HepG2 (cell line): Measurements from ENCODE around the gene TMEM121. TPM values are rescaled to one million over a fixed set of nuclear protein-coding genes. Genes with fewer than 3 reads are reported as not detected.

Source experiments
- DNMT3B ChIP-seq: conservative IDR thresholded peaks from 2 replicates; pipeline ENCODE4 v1.6.1; 2016; ENCODE audit warnings: missing biosample characterization, control low read depth
- HNF1B ChIP-seq: sonication (generic); formaldehyde crosslinking; IDR thresholded peaks from 2 replicates; pipeline ENCODE4 v1.5.1; 2020; ENCODE audit warnings: mild to moderate bottlenecking, moderate library complexity, missing genetic modification reagents
- MAF1 ChIP-seq: sonication (generic); formaldehyde crosslinking; IDR thresholded peaks from 2 replicates; pipeline ENCODE4 v1.5.0; 2020; ENCODE audit warnings: missing genetic modification reagents, borderline replicate concordance
- RBFOX2 ChIP-seq: fragments of 200-400 bp; formaldehyde crosslinking; IDR thresholded peaks from 2 replicates; pipeline ENCODE4 v1.6.1; 2017; ENCODE audit warnings: low read depth, mild to moderate bottlenecking, low read length
- SRSF1 ChIP-seq: fragments of 200-400 bp; formaldehyde crosslinking; optimal IDR thresholded peaks from 2 replicates; pipeline ENCODE3; 2017; ENCODE audit warnings: mild to moderate bottlenecking, low read depth, low read length, moderate library complexity
- ZKSCAN8 ChIP-seq: IDR thresholded peaks from 2 replicates; pipeline ENCODE4 v1.6.1; 2016; ENCODE audit warnings: borderline replicate concordance, missing genetic modification reagents, missing compliant biosample characterization
- ZNF235 ChIP-seq: sonication (generic); formaldehyde crosslinking; IDR thresholded peaks from 2 replicates; pipeline ENCODE4 v1.8.1; 2023; ENCODE audit warnings: mild to moderate bottlenecking, missing genetic modification reagents, borderline replicate concordance
- ZNF550 ChIP-seq: sonication (generic); formaldehyde crosslinking; IDR thresholded peaks from 2 replicates; pipeline ENCODE4 v1.4.0; 2020; ENCODE audit warnings: mild to moderate bottlenecking, missing genetic modification reagents, borderline replicate concordance
- ZNF564 ChIP-seq: sonication (generic); formaldehyde crosslinking; IDR thresholded peaks from 2 replicates; pipeline ENCODE4 v1.8.1; 2023; ENCODE audit warnings: mild to moderate bottlenecking, missing genetic modification reagents
- ZNF609 ChIP-seq: sonication (generic); formaldehyde crosslinking; IDR thresholded peaks from 2 replicates; pipeline ENCODE4 v1.4.0; 2020; ENCODE audit warnings: mild to moderate bottlenecking, missing genetic modification reagents, borderline replicate concordance
- polyA plus RNA-seq, 8 experiments: library from polyadenylated mRNA; depleted of rRNA in 3 of 8; stranded (reverse) in 7 of 8; unstranded in 1 of 8; fragments of >200 nt; fragmentation: Illumina TruSeq in 4 of 8; extraction: Trizol in 4 of 8; gene quantifications; 2 replicates each; pipeline versions ENCODE4 v1.2.1 to v1.2.3, GENCODE V29; 2011 to 2016; ENCODE audit warnings: low read depth in 4 of 8, missing spikeins in 1 of 8, mixed read lengths in 1 of 8; ENCODE audit not compliant: insufficient read depth in 1 of 8
- total RNA-seq, 5 experiments: library from RNA; depleted of rRNA; stranded (reverse); fragments of >200 nt; fragmentation: Illumina TruSeq; extraction: Trizol; gene quantifications; 2 replicates each; pipeline ENCODE4 v1.2.3, GENCODE V29; 2016; ENCODE audit warnings: low read depth in 1 of 5
- TF ChIP-seq, protein P1 (sequence below): sonication (generic); formaldehyde crosslinking; IDR thresholded peaks from 2 replicates; pipeline ENCODE4 v1.9.0; 2021; ENCODE audit warnings: missing genetic modification reagents, mild to moderate bottlenecking, borderline replicate concordance
- TF ChIP-seq, protein P2 (sequence below): sonication (generic); formaldehyde crosslinking; IDR thresholded peaks from 2 replicates; pipeline ENCODE4 v1.4.0; 2020; ENCODE audit warnings: missing genetic modification reagents, mild to moderate bottlenecking, borderline replicate concordance

TMEM121 gene
- total and polyA plus RNA-seq, 2 of the 13 experiments (the other 11 are each of a cell fraction or from before 2014, with no cell fraction given), result 6.6 to 19.0 TPM

DNA sequence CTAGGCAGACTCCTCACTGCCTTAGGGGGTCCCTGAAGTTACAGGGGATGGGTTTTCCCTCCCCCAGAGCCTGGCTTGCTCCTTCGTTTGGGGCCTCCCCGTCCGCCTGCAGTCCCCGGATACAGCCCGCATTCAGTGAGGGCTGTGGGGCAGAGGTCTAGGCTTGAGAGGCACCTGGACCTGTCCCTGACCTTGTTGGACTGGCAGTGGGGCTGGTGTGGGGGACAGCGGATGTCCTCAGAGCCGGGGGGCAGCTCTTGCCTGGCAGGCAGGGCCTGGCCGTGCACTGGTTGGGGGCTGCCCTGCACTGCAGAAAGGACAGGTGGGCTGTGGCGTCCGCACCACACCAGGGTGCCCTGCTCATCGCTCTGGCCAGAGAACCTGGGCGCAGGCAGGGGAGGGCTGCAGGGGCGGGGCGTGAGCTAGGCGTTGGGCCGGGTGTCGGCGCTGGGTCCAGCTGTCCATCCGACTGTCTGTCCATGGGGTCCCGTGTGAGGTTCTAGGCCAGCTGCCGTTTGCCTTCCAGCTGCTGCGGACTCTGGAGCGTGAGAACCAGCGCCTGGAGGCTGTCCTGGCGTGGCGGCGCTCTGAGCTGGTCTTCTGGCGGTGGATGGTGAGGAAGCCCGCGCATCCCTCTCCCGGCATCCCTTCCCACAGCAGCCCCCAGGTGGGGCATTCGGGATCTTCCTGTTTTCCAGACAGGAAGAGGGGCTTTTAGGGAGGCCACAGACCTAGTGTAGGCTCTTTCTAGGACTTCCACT is 29.4 kb upstream of the TMEM121 start (continued):
- TF ChIP-seq ZNF550 (CRISPR knock-in tag) (0 out of 2 replicates have a peak, but pooled peaks have one; percentile 21), RBFOX2 (peak; percentile 61), HNF1B (CRISPR knock-in tag) (no peak), ZNF564 (CRISPR knock-in tag) (no peak), ZKSCAN8 (CRISPR knock-in tag) (no peak), ZNF609 (no peak), MAF1 (no peak), ZNF235 (0 out of 2 replicates have a peak, but pooled peaks have one; percentile 21), SRSF1 (no peak), DNMT3B (CRISPR knock-in tag) (no peak)
- TF ChIP-seq, protein P1, sequence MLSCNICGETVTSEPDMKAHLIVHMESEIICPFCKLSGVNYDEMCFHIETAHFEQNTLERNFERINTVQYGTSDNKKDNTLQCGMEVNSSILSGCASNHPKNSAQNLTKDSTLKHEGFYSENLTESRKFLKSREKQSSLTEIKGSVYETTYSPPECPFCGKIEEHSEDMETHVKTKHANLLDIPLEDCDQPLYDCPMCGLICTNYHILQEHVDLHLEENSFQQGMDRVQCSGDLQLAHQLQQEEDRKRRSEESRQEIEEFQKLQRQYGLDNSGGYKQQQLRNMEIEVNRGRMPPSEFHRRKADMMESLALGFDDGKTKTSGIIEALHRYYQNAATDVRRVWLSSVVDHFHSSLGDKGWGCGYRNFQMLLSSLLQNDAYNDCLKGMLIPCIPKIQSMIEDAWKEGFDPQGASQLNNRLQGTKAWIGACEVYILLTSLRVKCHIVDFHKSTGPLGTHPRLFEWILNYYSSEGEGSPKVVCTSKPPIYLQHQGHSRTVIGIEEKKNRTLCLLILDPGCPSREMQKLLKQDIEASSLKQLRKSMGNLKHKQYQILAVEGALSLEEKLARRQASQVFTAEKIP (CRISPR knock-in tag), result no peak
- TF ChIP-seq, protein P2, sequence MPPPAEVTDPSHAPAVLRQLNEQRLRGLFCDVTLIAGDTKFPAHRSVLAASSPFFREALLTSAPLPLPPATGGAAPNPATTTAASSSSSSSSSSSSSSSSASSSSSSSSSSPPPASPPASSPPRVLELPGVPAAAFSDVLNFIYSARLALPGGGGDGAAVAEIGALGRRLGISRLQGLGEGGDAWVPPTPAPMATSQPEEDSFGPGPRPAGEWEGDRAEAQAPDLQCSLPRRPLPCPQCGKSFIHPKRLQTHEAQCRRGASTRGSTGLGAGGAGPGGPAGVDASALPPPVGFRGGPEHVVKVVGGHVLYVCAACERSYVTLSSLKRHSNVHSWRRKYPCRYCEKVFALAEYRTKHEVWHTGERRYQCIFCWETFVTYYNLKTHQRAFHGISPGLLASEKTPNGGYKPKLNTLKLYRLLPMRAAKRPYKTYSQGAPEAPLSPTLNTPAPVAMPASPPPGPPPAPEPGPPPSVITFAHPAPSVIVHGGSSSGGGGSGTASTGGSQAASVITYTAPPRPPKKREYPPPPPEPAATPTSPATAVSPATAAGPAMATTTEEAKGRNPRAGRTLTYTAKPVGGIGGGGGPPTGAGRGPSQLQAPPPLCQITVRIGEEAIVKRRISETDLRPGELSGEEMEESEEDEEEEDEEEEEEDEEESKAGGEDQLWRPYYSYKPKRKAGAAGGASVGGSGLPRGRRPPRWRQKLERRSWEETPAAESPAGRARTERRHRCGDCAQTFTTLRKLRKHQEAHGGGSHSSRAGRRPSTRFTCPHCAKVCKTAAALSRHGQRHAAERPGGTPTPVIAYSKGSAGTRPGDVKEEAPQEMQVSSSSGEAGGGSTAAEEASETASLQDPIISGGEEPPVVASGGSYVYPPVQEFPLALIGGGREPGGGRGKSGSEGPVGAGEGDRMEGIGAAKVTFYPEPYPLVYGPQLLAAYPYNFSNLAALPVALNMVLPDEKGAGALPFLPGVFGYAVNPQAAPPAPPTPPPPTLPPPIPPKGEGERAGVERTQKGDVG (CRISPR knock-in tag), result peak; percentile 15; the same call in 1 of the 2 replicates
